Measurements from ENCODE around the gene ECE2.
A peak's percentile ranks its signal among the peaks of the same experiment; 100 is the strongest.

Gene ECE2

DNA sequence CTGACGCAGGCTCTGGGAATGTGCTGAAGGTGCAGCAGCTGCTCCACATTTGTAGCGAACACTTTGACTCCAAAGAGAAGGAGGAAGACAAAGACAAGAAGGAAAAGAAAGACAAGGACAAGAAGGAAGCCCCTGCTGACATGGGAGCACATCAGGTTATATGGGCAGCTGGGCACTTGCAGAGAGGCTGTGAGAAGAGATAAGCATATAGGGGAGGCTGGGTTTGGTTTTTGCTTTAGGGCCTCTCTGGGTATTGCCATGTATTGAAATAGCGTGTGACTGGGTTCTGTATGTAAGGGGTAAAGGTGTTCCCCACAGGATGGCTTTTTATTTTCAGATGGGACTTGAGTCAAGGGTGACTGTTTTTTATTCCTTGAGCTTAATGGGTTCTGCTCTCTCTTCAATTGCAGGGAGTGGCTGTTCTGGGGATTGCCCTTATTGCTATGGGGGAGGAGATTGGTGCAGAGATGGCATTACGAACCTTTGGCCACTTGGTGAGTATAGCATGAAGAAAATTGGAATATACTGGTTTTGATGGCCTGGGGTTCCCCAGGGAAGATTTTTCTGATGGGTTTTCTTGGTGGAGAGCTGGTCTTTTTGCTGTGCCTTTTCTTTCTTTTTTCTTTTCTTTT is 30.6 kb downstream of the ECE2 start:
- no peak overlapping the region for H3K4me3 ChIP-seq
- no peak overlapping the region for H3K27ac ChIP-seq
- no peaks in the 10 kb centered on the region for H3K9me3 ChIP-seq (ENCODE audit: low read depth, low read length)
- H3K36me3 ChIP-seq (ENCODE audit: insufficient read depth, low read length) = peaks cover 82% of the 10 kb centered on the region
- no peak for TF ChIP-seq FOXP2 (optimal IDR thresholded peaks at IDR 0.05; ENCODE audit: control extremely low read depth, extremely low read length, insufficient read depth)
- no peak for TF ChIP-seq POLR2AphosphoS5 (IDR thresholded peaks at IDR 0.05; ENCODE audit: borderline replicate concordance, low read depth, low read length)
- TF ChIP-seq EZH2 (IDR thresholded peaks at IDR 0.05) = no peak
- no peak overlapping the region for H3K9ac ChIP-seq (ENCODE audit: insufficient read length)
- DNase-seq (ENCODE audit: low read depth, low spot score) = no peak

GRCh38 chr3:184307915-184308314 is 32.1 kb downstream of the ECE2 start:
- TF ChIP-seq POLR2AphosphoS5 (IDR thresholded peaks at IDR 0.05; ENCODE audit: borderline replicate concordance, low read depth, low read length) (no peak), EZH2 (IDR thresholded peaks at IDR 0.05) (no peak)
- H3K4me3 ChIP-seq = no peak overlapping the region
- peaks cover 67% of the 10 kb centered on the region for H3K36me3 ChIP-seq (ENCODE audit: insufficient read depth, low read length)
- DNase-seq (ENCODE audit: low read depth, low spot score) = no peak
- no peak overlapping the region for H3K27ac ChIP-seq
- H3K9ac ChIP-seq (ENCODE audit: insufficient read length) = no peak overlapping the region
- no peaks in the 10 kb centered on the region for H3K9me3 ChIP-seq (ENCODE audit: low read depth, low read length)

DNA sequence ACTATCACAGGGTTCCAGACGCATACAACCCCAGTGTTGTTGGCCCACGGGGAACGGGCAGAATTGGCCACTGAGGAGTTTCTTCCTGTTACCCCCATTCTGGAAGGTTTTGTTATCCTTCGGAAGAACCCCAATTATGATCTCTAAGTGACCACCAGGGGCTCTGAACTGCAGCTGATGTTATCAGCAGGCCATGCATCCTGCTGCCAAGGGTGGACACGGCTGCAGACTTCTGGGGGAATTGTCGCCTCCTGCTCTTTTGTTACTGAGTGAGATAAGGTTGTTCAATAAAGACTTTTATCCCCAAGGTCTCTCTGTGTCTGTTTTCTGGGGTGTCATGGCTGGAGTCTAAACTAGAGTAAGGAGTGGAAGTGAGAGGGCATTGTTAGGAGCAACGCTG is 32.9 kb downstream of the ECE2 start:
- no peak for DNase-seq (ENCODE audit: low read depth, low spot score)
- peaks cover 59% of the 10 kb centered on the region for H3K36me3 ChIP-seq (ENCODE audit: insufficient read depth, low read length)
- H3K9me3 ChIP-seq (ENCODE audit: low read depth, low read length) = no peaks in the 10 kb centered on the region
- no peak overlapping the region for H3K27ac ChIP-seq
- no peak overlapping the region for H3K4me3 ChIP-seq
- no peak overlapping the region for H3K9ac ChIP-seq (ENCODE audit: insufficient read length)
- TF ChIP-seq POLR2AphosphoS5 (IDR thresholded peaks at IDR 0.05; ENCODE audit: borderline replicate concordance, low read depth, low read length) (no peak), EZH2 (IDR thresholded peaks at IDR 0.05) (no peak), FOXP2 (optimal IDR thresholded peaks at IDR 0.05; ENCODE audit: control extremely low read depth, extremely low read length, insufficient read depth) (no peak)

DNA sequence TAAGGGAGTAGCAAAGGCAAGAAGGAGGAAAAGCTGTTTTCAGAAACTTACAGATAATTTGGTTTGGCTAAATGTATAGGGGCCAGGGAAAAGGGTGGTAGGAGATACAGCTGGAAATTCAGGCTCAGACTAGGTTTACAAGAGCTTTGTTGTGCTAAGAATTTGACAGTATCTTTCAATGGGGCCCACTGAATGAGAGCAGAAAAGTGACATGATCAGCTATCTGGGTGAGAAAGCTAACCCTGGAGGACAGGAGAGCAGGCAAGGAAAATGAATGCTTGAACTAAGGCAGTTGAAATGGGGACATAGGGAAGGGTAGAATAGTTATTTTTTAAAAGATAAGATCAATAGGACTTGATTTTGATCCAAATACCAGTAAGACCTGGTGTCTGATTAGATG is 35.8 kb downstream of the ECE2 start:
- Histone ChIP-seq H3K4me3 (no peak overlapping the region), H3K27ac (peak overlapping the region; percentile 2), H3K36me3 (ENCODE audit: insufficient read depth, low read length) (peaks cover 45% of the 10 kb centered on the region), H3K9me3 (ENCODE audit: low read depth, low read length) (no peaks in the 10 kb centered on the region), H3K9ac (ENCODE audit: insufficient read length) (no peak overlapping the region)
- DNase-seq (ENCODE audit: low read depth, low spot score) = no peak
- TF ChIP-seq EZH2 (IDR thresholded peaks at IDR 0.05) = no peak
- TF ChIP-seq FOXP2 (optimal IDR thresholded peaks at IDR 0.05; ENCODE audit: control extremely low read depth, extremely low read length, insufficient read depth) = no peak
- TF ChIP-seq POLR2AphosphoS5 (IDR thresholded peaks at IDR 0.05; ENCODE audit: borderline replicate concordance, low read depth, low read length) = no peak

DNA sequence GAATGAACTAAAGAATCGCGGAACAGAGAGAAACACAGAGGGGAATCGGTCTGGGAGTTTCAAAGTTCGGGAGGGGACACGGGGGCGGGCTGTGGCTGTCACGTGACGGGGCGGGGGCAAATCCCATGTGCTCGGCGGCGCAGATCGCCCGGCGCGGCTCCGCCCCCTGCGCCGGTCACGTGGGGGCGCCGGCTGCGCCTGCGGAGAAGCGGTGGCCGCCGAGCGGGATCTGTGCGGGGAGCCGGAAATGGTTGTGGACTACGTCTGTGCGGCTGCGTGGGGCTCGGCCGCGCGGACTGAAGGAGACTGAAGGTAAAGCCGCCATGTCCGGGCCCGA is 38.5 kb downstream of the ECE2 start, which contains the start of gene EIF4G1:
EIF4G1 (plus strand) TSS at position 244 of the 337 bp plus-strand sequence. CDS start 1,191 bp downstream, outside the sequence.
- Histone ChIP-seq H3K27ac (peak within 1 kb of the TSS; percentile 87), H3K4me3 (peak within 1 kb of the TSS; percentile 86), H3K9me3 (ENCODE audit: low read depth, low read length) (no peaks in the 10 kb centered on the region), H3K36me3 (ENCODE audit: insufficient read depth, low read length) (peaks cover 44% of the 10 kb centered on the region), H3K9ac (ENCODE audit: insufficient read length) (peak within 1 kb of the TSS; percentile 96)
- DNase-seq (ENCODE audit: low read depth, low spot score) = peak; percentile 48
- TF ChIP-seq POLR2AphosphoS5 (IDR thresholded peaks at IDR 0.05; ENCODE audit: borderline replicate concordance, low read depth, low read length) = peak; percentile 67
- TF ChIP-seq FOXP2 (optimal IDR thresholded peaks at IDR 0.05; ENCODE audit: control extremely low read depth, extremely low read length, insufficient read depth) = no peak

GRCh38 chr3:184314700-184315542 is 39.1 kb downstream of the ECE2 start:
- Histone ChIP-seq H3K9me3 (ENCODE audit: low read depth, low read length) (no peaks in the 10 kb centered on the region), H3K36me3 (ENCODE audit: insufficient read depth, low read length) (peaks cover 46% of the 10 kb centered on the region), H3K27ac (peak overlapping the region; percentile 82), H3K9ac (ENCODE audit: insufficient read length) (peak overlapping the region; percentile 96), H3K4me3 (peak overlapping the region; percentile 86)
- TF ChIP-seq FOXP2 (optimal IDR thresholded peaks at IDR 0.05; ENCODE audit: control extremely low read depth, extremely low read length, insufficient read depth) = no peak
- peak; percentile 42 for TF ChIP-seq POLR2AphosphoS5 (IDR thresholded peaks at IDR 0.05; ENCODE audit: borderline replicate concordance, low read depth, low read length)
- no peak for TF ChIP-seq EZH2 (IDR thresholded peaks at IDR 0.05)
- DNase-seq (ENCODE audit: low read depth, low spot score) = no peak

GRCh38 chr3:184315543-184315867 is 39.7 kb downstream of the ECE2 start:
- Histone ChIP-seq H3K9ac (ENCODE audit: insufficient read length) (peak overlapping the region; percentile 96), H3K4me3 (peak overlapping the region; percentile 86), H3K9me3 (ENCODE audit: low read depth, low read length) (no peaks in the 10 kb centered on the region), H3K27ac (peak overlapping the region; percentile 82), H3K36me3 (ENCODE audit: insufficient read depth, low read length) (peaks cover 49% of the 10 kb centered on the region)
- TF ChIP-seq FOXP2 (optimal IDR thresholded peaks at IDR 0.05; ENCODE audit: control extremely low read depth, extremely low read length, insufficient read depth) = no peak
- TF ChIP-seq POLR2AphosphoS5 (IDR thresholded peaks at IDR 0.05; ENCODE audit: borderline replicate concordance, low read depth, low read length) = no peak
- TF ChIP-seq EZH2 (IDR thresholded peaks at IDR 0.05) = no peak
- no peak for DNase-seq (ENCODE audit: low read depth, low spot score)

GRCh38 chr3:184315871-184316661 is 40.2 kb downstream of the ECE2 start:
- peak overlapping the region; percentile 96 for H3K9ac ChIP-seq (ENCODE audit: insufficient read length)
- peak overlapping the region; percentile 86 for H3K4me3 ChIP-seq
- TF ChIP-seq FOXP2 (optimal IDR thresholded peaks at IDR 0.05; ENCODE audit: control extremely low read depth, extremely low read length, insufficient read depth) = no peak
- TF ChIP-seq POLR2AphosphoS5 (IDR thresholded peaks at IDR 0.05; ENCODE audit: borderline replicate concordance, low read depth, low read length) = no peak
- no peak for TF ChIP-seq EZH2 (IDR thresholded peaks at IDR 0.05)
- DNase-seq (ENCODE audit: low read depth, low spot score) = no peak
- no peaks in the 10 kb centered on the region for H3K9me3 ChIP-seq (ENCODE audit: low read depth, low read length)
- H3K36me3 ChIP-seq (ENCODE audit: insufficient read depth, low read length) = peaks cover 54% of the 10 kb centered on the region
- H3K27ac ChIP-seq = peak overlapping the region; percentile 82; the same call in 1 of the 2 replicates

Measured in SK-N-MC (cell line).